ENCODE measurements around the gene PRSS8.
"Not testable (repeated sequence)": the region's sequence is repeated elsewhere in the genome, so short reads cannot be mapped to it uniquely, and the experiment has no call there.

Gene PRSS8

DNA sequence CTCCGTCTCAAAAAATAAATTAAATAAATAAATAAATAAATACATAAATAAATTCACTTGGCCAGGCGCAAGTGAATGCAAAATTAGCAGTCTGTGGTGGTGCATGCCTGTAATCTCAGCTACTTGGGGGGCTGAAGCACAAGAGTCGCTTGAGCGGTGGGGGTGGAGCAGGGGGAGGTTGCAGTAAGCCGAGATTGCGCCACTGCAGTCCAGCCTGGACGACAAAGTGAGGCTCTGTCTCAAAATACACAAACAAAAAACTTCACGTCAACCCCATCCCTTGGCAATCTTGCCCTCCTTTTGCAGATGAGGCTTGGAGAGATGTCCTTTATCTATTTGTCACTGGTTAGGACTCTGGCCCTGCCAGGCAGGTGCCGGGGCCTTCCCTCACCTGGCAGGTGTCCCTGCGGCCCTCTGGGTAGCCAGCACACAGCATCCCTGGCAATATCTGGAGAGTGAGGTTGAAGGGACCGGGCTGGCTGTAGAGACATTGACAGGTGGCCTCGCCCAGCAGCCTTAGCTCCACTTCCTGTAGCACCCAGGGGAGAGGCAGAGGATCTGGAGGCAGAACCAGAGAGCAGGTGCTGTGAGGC, 10.0 kb upstream of the PRSS8 start:
- DNase-seq: no peak

DNA sequence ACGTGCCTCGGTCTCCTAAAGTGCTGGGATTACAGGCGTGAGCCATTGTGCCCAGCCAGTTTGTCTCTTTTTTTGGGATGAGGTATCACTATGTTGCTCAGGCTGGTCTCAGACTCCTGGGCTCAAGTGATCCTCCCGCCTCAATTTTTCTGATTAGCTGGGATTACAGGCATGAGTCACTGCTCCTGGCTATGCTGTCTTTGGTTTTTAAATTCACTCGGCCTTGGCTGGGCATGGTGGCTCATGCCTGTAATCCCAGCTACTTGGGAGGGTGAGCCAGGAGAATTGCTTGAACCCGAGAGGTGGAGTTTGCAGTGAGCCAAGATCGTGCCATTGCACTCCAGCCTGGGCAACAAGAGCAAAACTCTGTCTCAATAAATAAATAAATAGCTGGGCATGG, 8.9 kb upstream of the PRSS8 start:
- DNase-seq: not testable (repeated sequence)

DNA sequence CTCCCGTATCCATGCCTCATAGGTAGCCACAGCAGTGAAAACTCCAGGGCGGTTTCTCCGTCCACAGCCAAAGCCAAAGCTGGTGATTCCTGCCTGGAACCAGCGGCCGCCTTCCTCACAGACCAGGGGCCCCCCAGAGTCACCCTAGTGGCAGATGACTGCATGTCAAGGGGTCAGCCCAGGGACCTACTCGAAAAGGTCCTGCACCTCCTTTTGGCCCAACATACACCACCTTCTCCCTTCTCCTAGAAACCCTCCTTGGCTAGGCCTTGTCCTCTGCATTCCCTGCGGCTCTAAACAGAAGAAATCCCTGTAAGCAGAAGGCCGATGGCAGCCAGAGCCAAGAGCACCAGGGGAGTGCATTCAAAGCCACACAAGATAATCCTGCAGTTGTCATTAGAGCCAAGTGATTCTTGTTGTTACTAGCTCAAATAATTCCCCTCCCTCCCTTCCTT, 8.2 kb upstream of the PRSS8 start:
- DNase-seq: no peak

DNA sequence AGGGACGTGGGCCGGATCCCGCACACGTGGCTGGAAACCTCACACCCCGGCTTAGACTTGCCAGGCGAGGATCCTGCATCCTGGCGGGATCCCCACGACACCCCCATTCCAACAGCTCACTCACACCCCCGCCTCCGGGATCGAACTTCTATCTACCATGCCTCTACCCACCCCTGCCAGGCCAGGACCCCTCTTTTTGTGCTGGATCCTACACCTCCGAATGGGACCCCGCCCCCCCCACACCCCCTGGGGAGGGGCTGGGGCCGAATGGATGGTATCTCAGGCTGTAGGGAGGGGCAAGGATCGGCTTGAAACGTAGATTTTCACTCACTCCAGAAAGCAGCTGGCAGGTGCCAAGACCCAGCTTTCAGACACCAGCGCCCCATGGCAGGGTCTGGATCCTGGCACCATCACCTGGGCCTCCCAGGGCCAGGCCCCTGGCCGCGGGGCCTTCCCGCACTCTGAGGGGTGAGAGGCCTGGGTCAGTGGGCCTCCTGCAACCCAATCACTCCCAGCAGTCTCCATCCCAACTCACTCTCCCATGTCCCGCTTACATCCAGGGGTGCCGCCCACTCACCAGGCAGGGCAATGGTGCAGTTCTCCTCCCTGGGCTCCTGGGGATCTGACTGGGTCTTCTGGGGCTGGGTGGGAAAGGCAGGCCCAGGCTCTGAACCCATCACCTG, 7.6 kb upstream of the PRSS8 start:
- no peak for DNase-seq

DNA sequence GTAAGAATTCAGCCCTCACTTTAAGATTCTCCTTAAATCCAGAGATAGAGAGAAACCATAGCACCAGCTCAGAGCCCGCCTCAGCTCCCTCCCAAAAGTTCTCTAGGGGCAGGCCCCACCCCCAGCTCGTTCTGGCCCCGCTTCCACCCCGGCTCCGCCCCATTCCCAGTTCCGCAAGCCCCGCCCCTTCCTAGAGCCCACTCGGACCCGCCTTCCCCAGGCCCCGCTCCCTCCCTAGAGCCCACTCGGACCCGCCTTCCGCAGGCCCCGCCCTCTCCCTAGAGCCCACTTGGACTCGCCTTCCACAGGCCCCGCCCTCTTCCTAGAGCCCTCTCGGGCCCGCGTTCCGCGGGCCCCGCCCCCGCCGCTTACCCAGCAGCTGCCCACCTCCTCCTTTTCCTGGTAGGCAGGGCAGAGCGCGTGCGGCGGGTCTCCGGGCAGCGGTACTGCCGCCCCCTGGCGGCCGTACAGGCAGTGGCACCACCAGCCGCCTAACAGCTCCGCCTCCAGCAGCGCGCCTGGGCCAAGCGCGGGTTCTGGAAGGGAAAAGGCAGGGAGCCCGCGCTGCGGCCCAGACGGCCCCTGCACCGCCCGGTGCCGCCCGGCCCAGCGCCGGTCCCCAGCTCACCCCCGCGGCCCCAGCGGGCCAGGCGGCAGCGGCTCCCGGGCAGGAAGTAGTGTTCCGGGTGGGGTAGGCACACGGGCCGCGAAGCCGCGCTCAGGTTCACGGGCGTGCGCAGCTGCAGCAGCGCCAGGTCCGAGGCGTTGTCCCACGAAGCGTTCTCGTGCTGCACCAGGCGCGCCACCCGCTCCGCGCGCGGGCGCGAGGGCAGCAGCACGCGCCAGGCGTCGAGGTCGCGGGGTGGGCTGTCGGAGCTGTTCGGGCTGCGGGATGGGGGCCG, 6.8 kb upstream of the PRSS8 start:
- peak; percentile 32 to 99 (median 97) for DNase-seq

DNA sequence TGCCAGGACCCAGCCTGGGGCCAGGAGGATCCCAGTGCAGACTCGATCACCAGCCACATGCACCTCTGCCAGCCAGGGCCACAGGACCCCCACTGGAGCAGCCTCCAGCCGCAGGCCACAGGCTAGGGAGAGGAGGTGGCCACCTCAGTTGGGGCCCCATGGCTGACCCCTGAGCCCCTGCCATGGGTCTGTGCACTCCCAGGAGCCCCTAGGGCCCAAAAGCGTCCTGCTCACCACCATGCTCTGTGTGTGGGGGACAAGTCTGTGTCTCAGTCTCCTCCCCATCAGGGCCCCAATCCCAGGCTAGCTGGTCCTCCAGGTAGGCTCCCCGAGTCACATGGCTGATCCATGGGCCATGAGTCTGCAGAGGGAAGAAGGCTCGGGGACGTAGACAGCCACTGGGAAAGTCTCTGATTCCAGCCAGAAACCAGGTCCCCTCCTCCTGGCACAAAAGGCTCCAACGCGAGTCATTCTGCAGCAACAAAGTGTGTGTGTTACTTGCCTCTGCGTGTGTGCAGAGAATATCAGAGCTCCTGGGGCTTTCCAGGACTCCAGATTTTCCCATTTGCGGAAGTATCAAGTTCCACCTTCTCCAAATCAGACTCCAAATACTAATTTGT, 6.1 kb upstream of the PRSS8 start:
- DNase-seq: peak in 13 of 58 donors; percentile 31 to 79 (median 48)

DNA sequence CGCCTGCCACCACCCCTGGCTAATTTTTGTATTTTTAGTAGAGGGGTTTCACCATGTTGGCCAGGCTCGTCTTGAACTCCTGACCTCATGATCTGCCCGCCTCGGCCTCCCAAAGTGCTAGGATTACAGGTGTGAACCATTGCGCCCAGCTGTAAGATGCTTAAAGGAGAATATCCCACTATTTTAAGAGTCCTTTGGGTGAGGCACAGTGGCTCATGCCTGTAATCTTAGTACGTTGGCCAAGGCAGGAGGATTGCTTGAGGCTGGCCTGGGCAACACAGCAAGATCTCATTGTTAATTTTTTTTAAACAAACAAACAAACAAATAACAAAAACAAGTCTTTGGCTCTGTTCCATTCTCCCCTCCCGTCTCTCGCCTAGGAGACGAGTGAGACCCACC, 5.5 kb upstream of the PRSS8 start:
- DNase-seq: not testable (repeated sequence)

DNA sequence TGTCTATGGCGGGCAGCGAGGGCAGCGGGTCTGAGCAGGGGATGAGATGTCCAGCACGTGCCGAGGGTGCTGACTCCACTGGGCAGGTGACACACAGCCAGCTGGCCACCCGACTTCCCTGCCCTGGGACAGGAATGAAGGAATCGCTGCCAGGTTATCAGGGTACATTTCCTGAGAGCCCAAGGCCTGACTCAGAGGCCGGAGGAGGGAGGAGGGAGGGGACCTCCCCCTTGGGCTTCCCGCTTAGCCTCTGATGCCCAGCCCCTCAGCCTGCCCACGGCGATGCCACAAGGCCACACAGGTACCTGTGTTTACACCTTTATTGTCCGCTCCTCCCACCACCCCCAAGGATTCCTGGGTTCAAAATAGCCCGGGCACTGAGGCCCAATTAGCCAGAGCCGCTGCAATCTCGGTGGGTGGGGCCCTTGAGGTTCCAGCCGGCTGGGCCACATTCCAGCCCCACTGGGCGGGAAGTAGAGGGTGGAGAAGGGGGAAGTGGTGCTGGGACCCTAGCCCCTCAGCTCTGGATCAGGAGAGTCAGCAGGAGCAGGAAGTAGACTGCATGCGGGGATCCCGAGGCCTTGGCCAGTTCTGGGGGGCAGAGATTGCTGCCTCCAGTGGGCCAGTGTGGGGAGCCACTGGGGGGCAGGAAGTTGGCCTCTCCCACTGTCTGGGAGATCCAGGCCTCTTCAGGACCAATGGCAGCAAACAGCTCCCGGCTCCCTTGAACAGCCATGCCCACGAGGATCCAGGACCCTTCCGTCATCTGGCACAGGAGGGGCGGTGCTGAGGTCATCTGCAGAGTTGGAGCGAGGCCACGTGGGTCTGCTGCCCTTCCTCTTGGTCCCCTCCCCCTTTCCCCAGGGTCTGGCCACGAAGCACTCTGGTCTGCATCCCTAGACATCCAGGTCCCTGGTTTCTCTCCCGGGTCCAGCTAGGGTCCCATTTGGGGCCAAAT, 3.4 kb upstream of the PRSS8 start:
- no peak for DNase-seq

DNA sequence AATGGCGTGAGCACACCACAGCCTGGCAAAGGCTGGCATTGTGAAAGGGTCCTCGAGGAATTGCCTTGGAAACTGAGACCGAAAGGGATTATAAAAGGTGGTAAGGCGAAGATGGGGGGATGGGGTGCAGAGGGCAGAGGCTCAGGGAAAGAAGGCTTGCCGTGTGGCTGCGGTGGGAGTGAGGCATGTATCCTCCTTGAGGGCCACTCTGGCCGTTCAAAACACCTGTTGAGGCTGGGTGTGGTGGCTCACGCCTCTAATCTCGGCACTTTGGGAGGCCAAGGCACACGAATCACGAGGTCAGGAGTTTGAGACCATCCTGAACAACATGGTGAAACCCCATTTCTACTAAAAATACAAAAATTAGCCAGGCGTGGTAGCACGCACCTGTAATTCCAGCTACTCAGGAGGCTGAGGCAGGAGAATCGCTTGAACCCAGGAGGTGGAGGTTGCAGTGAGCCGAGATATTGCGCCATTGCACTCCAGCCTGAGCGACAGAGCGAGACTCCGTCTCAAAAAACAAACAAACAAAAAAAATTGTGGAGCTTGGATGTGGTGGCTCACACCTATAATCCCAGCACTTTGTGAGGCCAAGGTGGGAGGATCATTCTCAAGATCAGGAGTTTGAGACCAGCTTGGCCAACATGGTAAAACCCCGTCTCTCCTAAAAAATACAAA, 1.4 kb upstream of the PRSS8 start:
- DNase-seq: not testable (repeated sequence)

DNA sequence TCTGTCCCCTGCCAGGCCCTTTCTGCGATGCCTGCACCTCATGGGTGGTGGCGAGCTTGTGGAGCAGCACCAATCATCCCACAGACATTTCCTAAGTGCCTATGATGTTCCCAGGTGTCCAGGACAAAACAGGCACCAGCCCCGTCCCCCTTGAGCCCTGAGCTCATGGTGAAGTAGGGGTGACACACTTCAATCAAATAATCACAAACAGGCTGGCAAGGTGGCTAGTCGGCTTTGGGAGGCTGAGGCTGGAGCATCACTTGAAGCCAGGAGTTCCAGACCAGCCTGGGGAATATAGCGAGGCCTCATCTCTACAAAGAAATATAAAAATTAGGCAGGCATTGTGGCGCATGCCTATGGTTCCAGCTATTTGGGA, 748 bp upstream of the PRSS8 start:
- DNase-seq: no peak

DNA sequence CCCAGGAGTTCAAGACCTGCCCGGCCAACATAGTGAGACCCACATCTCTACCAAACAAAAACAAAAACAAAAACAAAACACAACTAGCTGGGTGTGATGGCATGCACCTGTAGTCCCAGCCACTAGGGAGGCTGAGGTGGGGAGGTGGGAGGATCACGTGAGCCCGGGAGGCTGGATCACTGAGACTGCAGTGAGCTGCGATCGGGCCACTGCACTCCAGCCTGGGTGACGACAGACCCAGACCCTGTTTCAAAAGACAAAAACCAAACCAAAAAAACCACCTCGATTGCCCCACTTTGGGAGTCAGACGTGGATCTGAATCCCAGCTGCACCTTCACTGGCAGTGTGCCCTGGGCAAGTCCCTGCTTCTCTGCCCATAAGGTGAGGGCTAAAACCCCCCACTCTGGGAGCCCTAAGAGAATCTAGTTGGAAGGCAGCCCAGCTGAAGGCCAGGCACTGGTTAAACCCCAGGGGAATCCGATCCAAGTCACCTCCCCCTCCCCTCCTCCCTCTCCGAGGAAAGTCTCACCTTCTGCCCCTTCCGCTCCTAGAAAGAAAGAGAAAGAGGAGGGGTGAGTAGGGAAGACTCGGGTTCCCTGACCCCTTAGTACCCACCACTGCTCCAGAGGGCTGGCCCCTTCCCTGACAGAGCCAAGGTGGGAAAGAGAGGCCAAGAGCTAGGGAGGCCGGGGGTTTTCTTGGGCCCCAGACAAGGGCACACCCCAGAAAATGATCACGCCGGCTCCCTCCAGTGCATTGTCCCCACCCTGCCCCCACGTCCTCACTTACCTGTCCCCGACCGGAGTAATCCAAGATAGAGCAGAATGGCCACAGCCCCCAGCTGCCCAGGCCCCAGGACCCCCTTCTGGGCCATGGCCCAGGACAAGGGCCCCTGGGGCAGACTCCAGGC, 647 bp downstream of the PRSS8 start:
- no peak for DNase-seq

DNA sequence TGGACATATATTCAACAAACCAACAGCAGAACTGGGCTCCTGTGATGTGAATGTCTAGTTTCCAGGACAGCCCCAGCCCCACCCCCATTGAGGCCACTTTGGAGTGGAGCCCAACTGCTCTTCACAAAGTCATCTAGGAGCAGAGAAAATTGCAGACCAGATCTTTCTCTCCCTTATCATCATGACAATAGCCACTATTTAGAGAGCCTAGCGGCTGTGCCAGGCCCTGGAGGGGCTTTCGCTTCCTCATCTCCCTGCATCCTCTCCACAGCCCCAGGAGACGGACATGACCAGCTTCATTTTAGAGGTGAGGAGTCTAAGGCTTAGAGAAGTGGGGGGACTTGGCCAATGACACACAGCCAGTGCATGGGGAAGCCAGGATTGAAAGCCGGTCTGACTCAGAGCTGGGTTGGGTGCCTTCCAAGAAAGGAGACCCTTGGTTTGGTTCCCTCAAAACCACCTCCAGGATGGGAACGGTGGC, 1.4 kb downstream of the PRSS8 start:
- no peak for DNase-seq

DNA sequence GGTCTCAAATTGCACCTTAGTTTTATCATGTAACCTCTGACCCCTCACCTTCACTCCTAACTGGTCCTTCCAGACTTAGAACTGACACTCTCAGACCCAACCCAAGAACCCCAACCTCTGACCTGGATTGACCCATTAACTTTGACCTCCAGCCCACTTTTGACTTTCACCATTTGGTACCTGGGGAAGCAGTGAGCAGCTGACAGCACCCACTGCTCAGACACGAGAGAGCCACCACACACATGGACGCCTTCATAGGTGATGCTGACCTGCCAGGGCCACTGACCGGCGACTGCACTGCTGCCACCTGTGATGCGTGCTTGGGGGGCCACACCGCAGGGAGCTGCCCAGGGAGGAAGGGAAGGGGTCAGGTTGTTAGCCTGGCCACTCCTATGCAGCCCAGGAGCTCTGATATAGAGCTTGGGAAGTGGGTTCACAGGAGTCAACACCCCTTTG, 2.5 kb downstream of the PRSS8 start:
- DNase-seq: no peak

DNA sequence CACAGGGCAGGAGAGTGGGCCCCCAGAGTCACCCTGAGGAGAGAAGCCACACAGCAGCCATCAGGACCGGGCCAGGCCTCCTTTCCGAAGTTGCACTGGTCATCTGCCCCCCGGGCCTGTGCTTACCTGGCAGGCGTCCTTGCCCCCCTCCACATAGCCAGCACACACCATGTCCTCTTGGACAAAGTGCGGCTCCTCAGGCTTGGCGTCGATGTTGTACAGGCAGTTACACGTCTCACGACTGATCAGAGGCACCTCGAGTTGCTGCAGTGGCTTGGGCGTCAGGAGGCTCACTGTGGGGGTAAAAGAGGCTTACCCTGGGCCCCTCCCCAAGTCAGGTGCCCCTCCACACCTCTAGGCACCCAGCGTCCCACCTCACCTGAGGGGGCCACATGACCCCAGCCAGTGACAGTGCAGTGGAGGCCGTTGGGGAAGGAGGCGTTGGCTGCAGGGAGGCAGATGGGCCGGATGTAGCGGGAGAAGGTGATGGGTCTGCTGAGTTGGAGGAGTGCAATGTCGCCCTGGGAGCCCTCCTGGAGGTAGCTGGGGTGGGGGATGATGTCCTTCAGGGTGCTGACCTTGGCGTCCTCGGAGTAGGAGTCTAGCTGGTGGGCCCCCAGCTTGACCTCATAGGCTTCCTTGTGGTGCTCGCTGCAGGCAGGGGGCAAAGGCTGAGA, 3.1 kb downstream of the PRSS8 start:
- no peak for DNase-seq

DNA sequence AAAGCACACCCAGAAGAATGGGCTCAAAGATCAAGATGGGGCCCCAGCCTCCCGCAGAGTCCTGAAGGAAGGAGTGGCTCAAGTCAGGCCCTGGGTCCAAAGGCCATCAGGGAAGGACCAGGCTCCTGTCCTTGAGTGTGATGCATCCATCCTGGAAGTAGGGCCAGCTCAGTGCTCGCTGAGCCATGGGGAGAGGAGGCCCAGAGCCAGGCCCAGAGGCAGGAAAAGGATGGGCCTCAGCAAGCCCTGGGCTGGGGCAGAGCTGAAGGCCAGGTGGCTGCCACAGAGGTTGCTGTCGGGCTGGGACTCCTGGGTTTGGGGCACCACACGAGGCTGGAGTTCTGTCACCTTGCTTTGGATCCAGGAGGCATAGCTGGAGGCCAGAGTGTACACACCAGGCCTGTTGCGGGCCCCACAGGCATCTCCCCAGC, 3.7 kb downstream of the PRSS8 start:
- no peak for DNase-seq

DNA sequence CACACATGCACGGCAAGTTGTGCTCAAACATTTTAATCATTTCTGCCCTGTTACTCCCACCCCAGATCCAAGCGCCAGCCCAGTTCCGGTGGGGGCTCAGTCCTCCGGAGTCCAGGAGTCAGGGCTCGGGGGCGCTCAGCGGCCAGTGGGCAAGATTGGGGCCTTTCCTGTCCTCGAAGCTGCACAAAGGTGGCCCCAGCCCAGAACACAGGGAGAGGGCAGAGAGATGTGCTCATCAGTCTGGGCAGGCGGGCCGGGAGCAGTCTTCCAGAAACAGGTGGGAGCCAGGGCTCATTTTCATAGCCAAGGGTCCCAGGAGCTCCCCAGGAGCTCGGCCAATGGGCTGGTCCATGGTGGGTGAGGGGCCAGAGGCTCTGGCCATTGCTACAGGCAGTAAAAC, 4.1 kb downstream of the PRSS8 start:
- DNase-seq: no peak

DNA sequence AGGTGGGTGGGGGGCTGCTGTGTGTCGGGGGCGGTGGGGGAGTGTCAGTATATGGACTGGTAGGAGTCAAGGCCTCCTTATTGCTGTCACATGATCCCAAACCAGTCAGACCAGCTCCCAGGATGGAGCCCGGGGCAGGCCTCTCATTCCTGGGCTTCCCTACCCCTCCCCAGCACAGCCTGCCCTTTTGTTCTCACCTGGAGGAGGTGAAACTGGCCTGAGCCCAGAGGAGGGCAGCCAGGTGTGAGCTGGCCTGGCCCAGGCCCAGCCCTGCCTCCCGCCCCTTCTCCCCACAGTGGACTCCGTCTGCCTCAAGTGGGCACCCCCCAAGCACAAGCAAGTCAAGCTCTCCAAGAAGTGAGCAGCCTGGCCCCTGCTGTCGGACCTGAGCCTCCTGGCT, 4.6 kb downstream of the PRSS8 start:
- DNase-seq: no peak

DNA sequence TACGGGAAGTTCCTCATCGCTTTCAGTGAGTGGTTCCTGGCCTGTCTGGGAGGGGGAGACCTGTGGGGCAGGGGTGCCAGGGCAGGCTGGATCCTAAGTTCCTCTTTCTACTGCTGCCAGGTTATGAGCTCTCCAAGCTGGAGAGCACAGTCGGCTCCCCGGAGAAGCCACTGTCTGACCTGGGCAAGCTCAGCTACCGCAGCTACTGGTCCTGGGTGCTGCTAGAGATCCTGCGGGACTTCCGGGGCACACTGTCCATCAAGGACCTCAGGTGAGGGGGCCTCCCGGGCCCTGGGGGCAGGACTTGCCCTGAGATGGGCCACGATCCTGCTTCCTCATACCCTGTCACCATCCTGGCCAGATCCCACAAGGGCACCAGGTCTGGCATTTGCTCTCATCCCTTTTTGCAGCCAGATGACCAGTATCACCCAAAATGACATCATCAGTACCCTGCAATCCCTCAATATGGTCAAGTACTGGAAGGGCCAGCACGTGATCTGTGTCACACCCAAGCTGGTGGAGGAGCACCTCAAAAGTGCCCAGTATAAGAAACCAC, 5.1 kb downstream of the PRSS8 start:
- no peak for DNase-seq

All from anterior cingulate cortex (tissue), 58 donors.